Measurements from ENCODE around the gene GUCY1B1.
A peak's percentile ranks its signal among the peaks of the same experiment; 100 is the strongest.

- TF ChIP-seq, protein P1, sequence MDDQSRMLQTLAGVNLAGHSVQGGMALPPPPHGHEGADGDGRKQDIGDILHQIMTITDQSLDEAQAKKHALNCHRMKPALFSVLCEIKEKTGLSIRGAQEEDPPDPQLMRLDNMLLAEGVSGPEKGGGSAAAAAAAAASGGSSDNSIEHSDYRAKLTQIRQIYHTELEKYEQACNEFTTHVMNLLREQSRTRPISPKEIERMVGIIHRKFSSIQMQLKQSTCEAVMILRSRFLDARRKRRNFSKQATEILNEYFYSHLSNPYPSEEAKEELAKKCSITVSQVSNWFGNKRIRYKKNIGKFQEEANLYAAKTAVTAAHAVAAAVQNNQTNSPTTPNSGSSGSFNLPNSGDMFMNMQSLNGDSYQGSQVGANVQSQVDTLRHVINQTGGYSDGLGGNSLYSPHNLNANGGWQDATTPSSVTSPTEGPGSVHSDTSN (IDR thresholded peaks at IDR 0.05), result no peak
- TF ChIP-seq EZH2phosphoT487 (IDR thresholded peaks at IDR 0.05; ENCODE audit: borderline replicate concordance, low read depth), result no peak
- TF ChIP-seq CTCF (IDR thresholded peaks at IDR 0.05), result peak; percentile 44
- no peak for TF ChIP-seq CHD2 (IDR thresholded peaks at IDR 0.05; ENCODE audit: low read length, partially characterized antibody)
- TF ChIP-seq ZBTB33 (IDR thresholded peaks at IDR 0.05; ENCODE audit: borderline replicate concordance, low read depth), result no peak
- no peak for TF ChIP-seq TCF12 (IDR thresholded peaks at IDR 0.05)
- no peak for TF ChIP-seq REST (IDR thresholded peaks at IDR 0.05; ENCODE audit: low read depth, low read length)
- TF ChIP-seq MAX (IDR thresholded peaks at IDR 0.05; ENCODE audit: low read depth), result no peak
- TF ChIP-seq YY1 (IDR thresholded peaks at IDR 0.05; ENCODE audit: low read depth), result no peak
Observed at GRCh38 chr4:155795991-155796390, 37.2 kb downstream of the GUCY1B1 start.

All from SK-N-SH (cell line).